ENCODE results near the gene CLIC3. TPM values are rescaled to one million over a fixed set of nuclear protein-coding genes. Genes with fewer than 3 reads are reported as not detected.

The CLIC3 gene
- total RNA-seq, 1 donor: 2.5 TPM

- H2AFZ ChIP-seq (ENCODE audit: low read length): no peak within 1 kb of the TSS
- TF ChIP-seq CTCF (IDR thresholded peaks at IDR 0.05; ENCODE audit: extremely low read depth, low read depth, low read length): no peak
- no peaks in the 10 kb centered on the region for H4K20me1 ChIP-seq (ENCODE audit: insufficient read depth, low read length)
- H3K79me2 ChIP-seq (ENCODE audit: insufficient read depth, low read length): no peaks in the 10 kb centered on the region
- H3K4me1 ChIP-seq (ENCODE audit: insufficient read depth, low read length): peaks cover 5% of the 10 kb centered on the region
- H3K27ac ChIP-seq (ENCODE audit: low read depth, low read length): no peak within 1 kb of the TSS
- H3K9me3 ChIP-seq (ENCODE audit: low read depth, low read length): no peaks in the 10 kb centered on the region
- H3K27me3 ChIP-seq (ENCODE audit: insufficient read depth, low read length): peaks cover 24% of the 10 kb centered on the region
- no peak within 1 kb of the TSS for H3K4me2 ChIP-seq (ENCODE audit: insufficient read depth, low read length)
- no peak for DNase-seq (ENCODE audit: insufficient read length, low spot score, missing footprints)
- H3K36me3 ChIP-seq (ENCODE audit: insufficient read depth, low read length): no peaks in the 10 kb centered on the region
- H3K4me3 ChIP-seq (ENCODE audit: insufficient read depth, low read length): no peak within 1 kb of the TSS
Measured at GRCh38 chr9:136982232-136983051, 13.9 kb downstream of the CLIC3 start, which contains the start of gene LCNL1. Gene LCNL1 (plus strand): TSS chr9:136982993. CDS start chr9:136983587, 594 bp downstream.

- H3K4me2 ChIP-seq (ENCODE audit: insufficient read depth, low read length): no peak overlapping the region
- no peaks in the 10 kb centered on the region for H3K36me3 ChIP-seq (ENCODE audit: insufficient read depth, low read length)
- H3K79me2 ChIP-seq (ENCODE audit: insufficient read depth, low read length): no peaks in the 10 kb centered on the region
- no peaks in the 10 kb centered on the region for H4K20me1 ChIP-seq (ENCODE audit: insufficient read depth, low read length)
- no peak overlapping the region for H3K27ac ChIP-seq (ENCODE audit: low read depth, low read length)
- DNase-seq (ENCODE audit: insufficient read length, low spot score, missing footprints): no peak
- H3K9me3 ChIP-seq (ENCODE audit: low read depth, low read length): no peaks in the 10 kb centered on the region
- no peak overlapping the region for H2AFZ ChIP-seq (ENCODE audit: low read length)
- H3K27me3 ChIP-seq (ENCODE audit: insufficient read depth, low read length): peaks cover 24% of the 10 kb centered on the region
- peaks cover 5% of the 10 kb centered on the region for H3K4me1 ChIP-seq (ENCODE audit: insufficient read depth, low read length)
- H3K4me3 ChIP-seq (ENCODE audit: insufficient read depth, low read length): no peak overlapping the region
- TF ChIP-seq CTCF (IDR thresholded peaks at IDR 0.05; ENCODE audit: extremely low read depth, low read depth, low read length): no peak
Measured at GRCh38 chr9:136981588-136982231, 14.7 kb downstream of the CLIC3 start.

- Histone ChIP-seq H3K9me3 (ENCODE audit: low read depth, low read length) (no peaks in the 10 kb centered on the region), H3K4me3 (ENCODE audit: insufficient read depth, low read length) (no peak overlapping the region), H3K27me3 (ENCODE audit: insufficient read depth, low read length) (peaks cover 19% of the 10 kb centered on the region), H3K4me2 (ENCODE audit: insufficient read depth, low read length) (no peak overlapping the region), H2AFZ (ENCODE audit: low read length) (no peak overlapping the region), H3K79me2 (ENCODE audit: insufficient read depth, low read length) (no peaks in the 10 kb centered on the region), H3K4me1 (ENCODE audit: insufficient read depth, low read length) (peaks cover 5% of the 10 kb centered on the region), H3K27ac (ENCODE audit: low read depth, low read length) (no peak overlapping the region), H3K36me3 (ENCODE audit: insufficient read depth, low read length) (no peaks in the 10 kb centered on the region), H4K20me1 (ENCODE audit: insufficient read depth, low read length) (no peaks in the 10 kb centered on the region)
- TF ChIP-seq CTCF (IDR thresholded peaks at IDR 0.05; ENCODE audit: extremely low read depth, low read depth, low read length): no peak
- DNase-seq (ENCODE audit: insufficient read length, low spot score, missing footprints): no peak
Measured at GRCh38 chr9:136980669-136981478, 15.5 kb downstream of the CLIC3 start.
